ENCODE data around the gene ZNF565.

DNA sequence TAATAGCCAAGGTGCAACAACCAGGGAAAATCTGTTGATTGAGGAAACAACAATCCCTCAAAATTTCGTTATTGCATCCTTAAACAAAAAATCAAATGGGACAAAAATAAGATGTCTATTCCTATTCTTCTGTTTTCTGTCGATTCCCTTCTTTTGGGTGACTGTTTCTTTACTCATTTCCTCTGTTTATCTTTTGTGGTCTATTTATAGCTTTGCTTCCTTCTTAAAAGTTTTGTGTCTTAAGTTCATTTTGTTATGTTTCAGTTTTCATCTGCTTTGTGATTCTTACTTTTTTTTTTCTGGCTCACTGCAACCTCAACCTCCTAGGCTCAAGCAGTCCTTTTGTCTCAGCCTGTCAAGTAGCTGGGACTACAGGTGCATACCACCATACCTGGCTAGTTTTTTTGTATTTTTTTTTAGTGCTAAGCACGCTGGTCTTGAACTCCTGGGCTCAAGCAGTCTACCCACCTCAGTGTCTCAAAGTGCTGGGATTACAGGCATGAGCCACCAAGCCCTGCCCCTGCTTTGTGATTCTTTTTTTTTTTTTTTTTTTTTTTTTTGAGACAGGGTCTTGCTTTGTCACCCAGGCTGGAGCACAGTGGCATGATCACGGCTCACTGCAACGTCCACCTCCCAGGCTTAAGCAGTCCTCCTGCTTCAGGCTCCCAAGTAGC, 10.9 kb upstream of the ZNF565 start:
- TF ChIP-seq, protein P1, sequence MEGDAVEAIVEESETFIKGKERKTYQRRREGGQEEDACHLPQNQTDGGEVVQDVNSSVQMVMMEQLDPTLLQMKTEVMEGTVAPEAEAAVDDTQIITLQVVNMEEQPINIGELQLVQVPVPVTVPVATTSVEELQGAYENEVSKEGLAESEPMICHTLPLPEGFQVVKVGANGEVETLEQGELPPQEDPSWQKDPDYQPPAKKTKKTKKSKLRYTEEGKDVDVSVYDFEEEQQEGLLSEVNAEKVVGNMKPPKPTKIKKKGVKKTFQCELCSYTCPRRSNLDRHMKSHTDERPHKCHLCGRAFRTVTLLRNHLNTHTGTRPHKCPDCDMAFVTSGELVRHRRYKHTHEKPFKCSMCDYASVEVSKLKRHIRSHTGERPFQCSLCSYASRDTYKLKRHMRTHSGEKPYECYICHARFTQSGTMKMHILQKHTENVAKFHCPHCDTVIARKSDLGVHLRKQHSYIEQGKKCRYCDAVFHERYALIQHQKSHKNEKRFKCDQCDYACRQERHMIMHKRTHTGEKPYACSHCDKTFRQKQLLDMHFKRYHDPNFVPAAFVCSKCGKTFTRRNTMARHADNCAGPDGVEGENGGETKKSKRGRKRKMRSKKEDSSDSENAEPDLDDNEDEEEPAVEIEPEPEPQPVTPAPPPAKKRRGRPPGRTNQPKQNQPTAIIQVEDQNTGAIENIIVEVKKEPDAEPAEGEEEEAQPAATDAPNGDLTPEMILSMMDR (IDR thresholded peaks at IDR 0.05), result no peak
- no peak for TF ChIP-seq POLR2A (IDR thresholded peaks at IDR 0.05)

All from Peyer's patch (tissue), 4 donors.